Memory B cell (primary cell): ENCODE data around the gene ANKRD6.

Experiments
- ATAC-seq: fragments of 150-1000 bp; cut with Tn5 transposase; 2 replicates; pipeline ENCODE4 v1.10.0; 2021; ENCODE audit warnings: low read depth, mild to moderate bottlenecking, moderate library complexity
- DNase-seq, 2 donors: peaks; one replicate each; pipeline ENCODE4 v3.0.0; 2022; ENCODE audit warnings: low spot score in 2 of 2
- H3K27ac Mint-ChIP-seq: one replicate; pipeline ENCODE4 v1.8.0; 2022; ENCODE audit warnings: mild to moderate bottlenecking, moderate library complexity, mixed read lengths
- H3K27me3 Mint-ChIP-seq: one replicate; pipeline ENCODE4 v1.8.0; 2022; ENCODE audit warnings: mixed read lengths
- H3K36me3 Mint-ChIP-seq: one replicate; pipeline ENCODE4 v1.8.0; 2022; ENCODE audit warnings: mild to moderate bottlenecking, mixed read lengths
- H3K4me1 Mint-ChIP-seq: one replicate; pipeline ENCODE4 v1.8.0; 2022; ENCODE audit warnings: mixed read lengths
- H3K4me3 Mint-ChIP-seq: one replicate; pipeline ENCODE4 v1.8.0; 2022; ENCODE audit warnings: mild to moderate bottlenecking, moderate library complexity, mixed read lengths
- H3K9me3 Mint-ChIP-seq: one replicate; pipeline ENCODE4 v1.8.0; 2022; ENCODE audit warnings: mixed read lengths

ANKRD6 gene

GRCh38 chr6:89643406-89643805 lies 210.5 kb downstream of the ANKRD6 start:
- no peaks in the 10 kb centered on the region for H3K27me3 Mint-ChIP-seq
- peaks cover 29% of the 10 kb centered on the region for H3K36me3 Mint-ChIP-seq
- no peak overlapping the region for H3K27ac Mint-ChIP-seq
- no peaks in the 10 kb centered on the region for H3K9me3 Mint-ChIP-seq
- DNase-seq = no peak
- ATAC-seq = no peak
- peaks cover 11% of the 10 kb centered on the region for H3K4me1 Mint-ChIP-seq
- H3K4me3 Mint-ChIP-seq = no peak overlapping the region

- H3K4me3 Mint-ChIP-seq = no peak overlapping the region
- H3K36me3 Mint-ChIP-seq = peaks cover 29% of the 10 kb centered on the region
- peaks cover 3% of the 10 kb centered on the region for H3K4me1 Mint-ChIP-seq
- peak overlapping the region; percentile 73 for H3K27ac Mint-ChIP-seq
- H3K9me3 Mint-ChIP-seq = no peaks in the 10 kb centered on the region
- H3K27me3 Mint-ChIP-seq = no peaks in the 10 kb centered on the region
- DNase-seq (no peak), ATAC-seq (no peak)
These were observed 211.9 kb downstream of the ANKRD6 start for GRCh38 chr6:89644864-89645263.

GRCh38 chr6:89649682-89650081 lies 216.7 kb downstream of the ANKRD6 start:
- H3K9me3 Mint-ChIP-seq = no peaks in the 10 kb centered on the region
- peaks cover 2% of the 10 kb centered on the region for H3K4me1 Mint-ChIP-seq
- no peak for ATAC-seq
- no peak overlapping the region for H3K27ac Mint-ChIP-seq
- no peak overlapping the region for H3K4me3 Mint-ChIP-seq
- no peaks in the 10 kb centered on the region for H3K27me3 Mint-ChIP-seq
- H3K36me3 Mint-ChIP-seq = peaks cover 29% of the 10 kb centered on the region
- no peak for DNase-seq

GRCh38 chr6:89650579-89650978 lies 217.6 kb downstream of the ANKRD6 start:
- Mint-ChIP-seq H3K27me3 (no peaks in the 10 kb centered on the region), H3K27ac (no peak overlapping the region), H3K36me3 (peaks cover 30% of the 10 kb centered on the region), H3K4me3 (no peak overlapping the region), H3K4me1 (peaks cover 2% of the 10 kb centered on the region), H3K9me3 (no peaks in the 10 kb centered on the region)
- no peak for ATAC-seq
- no peak for DNase-seq

- peaks cover 2% of the 10 kb centered on the region for H3K4me1 Mint-ChIP-seq
- no peak overlapping the region for H3K4me3 Mint-ChIP-seq
- H3K27ac Mint-ChIP-seq = no peak overlapping the region
- H3K36me3 Mint-ChIP-seq = peaks cover 40% of the 10 kb centered on the region
- ATAC-seq (no peak), DNase-seq (no peak)
- no peaks in the 10 kb centered on the region for H3K27me3 Mint-ChIP-seq
- H3K9me3 Mint-ChIP-seq = no peaks in the 10 kb centered on the region
These were observed 222.2 kb downstream of the ANKRD6 start for GRCh38 chr6:89655122-89655521.

- Mint-ChIP-seq H3K27ac (no peak overlapping the region), H3K4me1 (peaks cover 2% of the 10 kb centered on the region), H3K4me3 (no peak overlapping the region), H3K9me3 (no peaks in the 10 kb centered on the region), H3K36me3 (peaks cover 40% of the 10 kb centered on the region), H3K27me3 (no peaks in the 10 kb centered on the region)
- DNase-seq (no peak), ATAC-seq (no peak)
These were observed 224.7 kb downstream of the ANKRD6 start for GRCh38 chr6:89657445-89658158.

GRCh38 chr6:89660981-89661380 lies 228.0 kb downstream of the ANKRD6 start:
- no peak for ATAC-seq
- Mint-ChIP-seq H3K4me3 (no peak overlapping the region), H3K4me1 (no peaks in the 10 kb centered on the region), H3K27me3 (no peaks in the 10 kb centered on the region), H3K9me3 (no peaks in the 10 kb centered on the region), H3K27ac (no peak overlapping the region), H3K36me3 (peaks cover 36% of the 10 kb centered on the region)
- DNase-seq = no peak

GRCh38 chr6:89661559-89661958 lies 228.6 kb downstream of the ANKRD6 start:
- no peak for ATAC-seq
- Mint-ChIP-seq H3K27me3 (no peaks in the 10 kb centered on the region), H3K4me3 (no peak overlapping the region), H3K9me3 (no peaks in the 10 kb centered on the region), H3K27ac (no peak overlapping the region), H3K4me1 (no peaks in the 10 kb centered on the region), H3K36me3 (peaks cover 40% of the 10 kb centered on the region)
- DNase-seq = no peak

GRCh38 chr6:89662659-89663223 lies 229.8 kb downstream of the ANKRD6 start:
- Mint-ChIP-seq H3K4me1 (no peaks in the 10 kb centered on the region), H3K9me3 (no peaks in the 10 kb centered on the region), H3K36me3 (peaks cover 30% of the 10 kb centered on the region), H3K27me3 (no peaks in the 10 kb centered on the region), H3K4me3 (no peak overlapping the region), H3K27ac (peak overlapping the region; percentile 43)
- DNase-seq = no peak
- ATAC-seq = no peak

GRCh38 chr6:89667872-89668556 lies 235.1 kb downstream of the ANKRD6 start:
- no peaks in the 10 kb centered on the region for H3K9me3 Mint-ChIP-seq
- no peak overlapping the region for H3K4me3 Mint-ChIP-seq
- no peak overlapping the region for H3K27ac Mint-ChIP-seq
- DNase-seq = no peak
- H3K27me3 Mint-ChIP-seq = no peaks in the 10 kb centered on the region
- H3K4me1 Mint-ChIP-seq = no peaks in the 10 kb centered on the region
- ATAC-seq = no peak
- peaks cover 22% of the 10 kb centered on the region for H3K36me3 Mint-ChIP-seq

GRCh38 chr6:89669002-89669401 lies 236.1 kb downstream of the ANKRD6 start:
- no peaks in the 10 kb centered on the region for H3K9me3 Mint-ChIP-seq
- H3K36me3 Mint-ChIP-seq = peaks cover 26% of the 10 kb centered on the region
- H3K4me1 Mint-ChIP-seq = no peaks in the 10 kb centered on the region
- ATAC-seq (no peak), DNase-seq (no peak)
- no peak overlapping the region for H3K4me3 Mint-ChIP-seq
- H3K27ac Mint-ChIP-seq = no peak overlapping the region
- H3K27me3 Mint-ChIP-seq = no peaks in the 10 kb centered on the region

GRCh38 chr6:89670935-89671565 lies 238.1 kb downstream of the ANKRD6 start:
- peaks cover 35% of the 10 kb centered on the region for H3K36me3 Mint-ChIP-seq
- H3K27me3 Mint-ChIP-seq = no peaks in the 10 kb centered on the region
- H3K27ac Mint-ChIP-seq = no peak overlapping the region
- ATAC-seq (no peak), DNase-seq (no peak)
- no peaks in the 10 kb centered on the region for H3K4me1 Mint-ChIP-seq
- no peaks in the 10 kb centered on the region for H3K9me3 Mint-ChIP-seq
- H3K4me3 Mint-ChIP-seq = no peak overlapping the region

GRCh38 chr6:89675949-89676748 lies 243.2 kb downstream of the ANKRD6 start:
- no peak for ATAC-seq
- H3K27me3 Mint-ChIP-seq = no peaks in the 10 kb centered on the region
- no peak overlapping the region for H3K4me3 Mint-ChIP-seq
- no peaks in the 10 kb centered on the region for H3K9me3 Mint-ChIP-seq
- peaks cover 45% of the 10 kb centered on the region for H3K36me3 Mint-ChIP-seq
- H3K4me1 Mint-ChIP-seq = no peaks in the 10 kb centered on the region
- no peak overlapping the region for H3K27ac Mint-ChIP-seq
- DNase-seq = no peak

- Mint-ChIP-seq H3K4me3 (no peak overlapping the region), H3K36me3 (peaks cover 36% of the 10 kb centered on the region), H3K9me3 (no peaks in the 10 kb centered on the region), H3K4me1 (no peaks in the 10 kb centered on the region), H3K27ac (no peak overlapping the region), H3K27me3 (no peaks in the 10 kb centered on the region)
- DNase-seq (no peak), ATAC-seq (no peak)
These were observed 245.6 kb downstream of the ANKRD6 start for GRCh38 chr6:89678531-89678930.
